Mammary epithelial cell (primary cell): Measurements from ENCODE around the gene KRTAP22-1.

Experiments used
- EZH2 ChIP-seq: IDR thresholded peaks from 2 replicates; pipeline ENCODE4 v1.6.1; 2012; ENCODE audit warnings: low read length, inconsistent platforms, borderline replicate concordance
- TF ChIP-seq, protein P1 (sequence below), 2 donors: IDR thresholded peaks in 1 of 2; conservative IDR thresholded peaks in 1 of 2; 2 replicates each; pipeline ENCODE4 v1.5.1; 2011 to 2012; ENCODE audit warnings: inconsistent platforms in 2 of 2, low read length in 2 of 2, mild to moderate bottlenecking in 2 of 2, control low read depth in 1 of 2, low read depth in 1 of 2; ENCODE audit not compliant: insufficient read depth in 1 of 2; ENCODE audit errors: extremely low read depth in 1 of 2

DNA sequence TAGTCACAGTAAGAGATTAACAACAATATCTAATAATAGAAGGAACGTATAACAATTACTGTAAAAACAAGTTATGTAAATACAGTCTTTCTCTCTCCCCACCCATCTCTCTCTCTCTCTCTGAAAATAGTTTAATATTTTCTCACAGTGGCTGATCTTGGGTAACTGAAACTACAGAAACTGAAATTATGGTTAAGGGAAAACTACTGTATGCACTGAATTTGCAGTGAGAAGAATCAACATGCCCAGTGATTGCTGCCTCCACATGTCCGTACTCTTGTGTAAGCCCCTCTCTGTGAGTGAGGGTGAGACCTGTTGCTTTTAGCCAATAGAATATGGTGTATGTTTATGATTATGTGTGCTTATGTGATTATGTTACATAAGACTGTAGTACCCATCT lies 11.2 kb downstream of the KRTAP22-1 start:
- TF ChIP-seq, protein P1, sequence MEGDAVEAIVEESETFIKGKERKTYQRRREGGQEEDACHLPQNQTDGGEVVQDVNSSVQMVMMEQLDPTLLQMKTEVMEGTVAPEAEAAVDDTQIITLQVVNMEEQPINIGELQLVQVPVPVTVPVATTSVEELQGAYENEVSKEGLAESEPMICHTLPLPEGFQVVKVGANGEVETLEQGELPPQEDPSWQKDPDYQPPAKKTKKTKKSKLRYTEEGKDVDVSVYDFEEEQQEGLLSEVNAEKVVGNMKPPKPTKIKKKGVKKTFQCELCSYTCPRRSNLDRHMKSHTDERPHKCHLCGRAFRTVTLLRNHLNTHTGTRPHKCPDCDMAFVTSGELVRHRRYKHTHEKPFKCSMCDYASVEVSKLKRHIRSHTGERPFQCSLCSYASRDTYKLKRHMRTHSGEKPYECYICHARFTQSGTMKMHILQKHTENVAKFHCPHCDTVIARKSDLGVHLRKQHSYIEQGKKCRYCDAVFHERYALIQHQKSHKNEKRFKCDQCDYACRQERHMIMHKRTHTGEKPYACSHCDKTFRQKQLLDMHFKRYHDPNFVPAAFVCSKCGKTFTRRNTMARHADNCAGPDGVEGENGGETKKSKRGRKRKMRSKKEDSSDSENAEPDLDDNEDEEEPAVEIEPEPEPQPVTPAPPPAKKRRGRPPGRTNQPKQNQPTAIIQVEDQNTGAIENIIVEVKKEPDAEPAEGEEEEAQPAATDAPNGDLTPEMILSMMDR (conservative IDR thresholded peaks at IDR 0.05 in 1 of 2, IDR thresholded peaks at IDR 0.05 in 1 of 2; ENCODE audit: extremely low read depth in 1 of 2, insufficient read depth in 1 of 2, low read depth in 1 of 2, low read length in 2 of 2) = no peak
- TF ChIP-seq EZH2 = no peak
